ENCODE data around the gene RABGAP1L.

RABGAP1L gene

DNA sequence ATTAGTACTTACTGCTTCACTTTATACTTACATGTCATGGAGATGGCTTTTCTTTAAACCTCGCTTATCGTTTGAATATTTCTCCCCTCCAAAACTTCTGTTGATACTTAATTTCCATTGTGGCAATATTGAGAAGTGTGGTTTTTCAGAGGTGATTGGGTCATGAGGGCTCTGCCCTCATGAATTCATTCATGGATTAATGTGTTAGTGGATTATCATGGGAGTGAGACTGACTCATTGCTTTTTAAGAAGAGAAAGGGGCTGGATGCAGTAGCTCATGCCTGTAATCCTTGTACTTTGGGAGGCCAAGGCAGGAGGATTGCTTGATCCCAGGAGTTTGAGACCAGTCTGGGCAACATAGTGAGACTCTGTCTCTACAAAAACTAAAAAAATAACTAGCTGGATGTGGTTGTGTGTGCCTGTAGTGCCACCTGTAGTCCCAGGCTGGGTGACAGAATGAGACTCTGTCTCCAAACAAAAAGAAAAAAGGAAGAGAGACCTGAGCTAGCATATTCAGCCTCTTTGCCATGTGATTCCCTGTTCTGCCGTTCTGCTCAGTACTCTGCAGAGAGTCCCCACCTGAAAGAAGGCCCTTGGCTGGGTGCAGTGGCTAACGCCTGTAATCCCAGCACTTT lies 30.2 kb downstream of the RABGAP1L start:
- Histone ChIP-seq H3K4me3 (ENCODE audit: low read depth, low read length) (no peak overlapping the region), H2BK120ac (ENCODE audit: insufficient read depth, low read length, poor library complexity) (no peak overlapping the region), H2AK5ac (ENCODE audit: low read length) (no peak overlapping the region), H2BK5ac (ENCODE audit: low read depth, low read length, poor library complexity) (no peak overlapping the region), H4K8ac (ENCODE audit: low read depth, low read length) (no peak overlapping the region), H2BK12ac (ENCODE audit: low read length) (no peak overlapping the region), H3K9me3 (ENCODE audit: insufficient read depth, low read depth, low read length) (no peaks in the 10 kb centered on the region), H3K18ac (ENCODE audit: low read length) (no peak overlapping the region), H4K12ac (ENCODE audit: low read depth, low read length) (no peak overlapping the region), H3K4me1 (ENCODE audit: control insufficient read depth in 1 of 2, insufficient read depth in 2 of 2, low read length in 2 of 2) (peaks cover 3 to 4% of the 10 kb centered on the region in 2 experiments), H3K79me2 (ENCODE audit: control insufficient read depth, insufficient read depth, low read length, poor library complexity) (no peaks in the 10 kb centered on the region), H4K91ac (ENCODE audit: low read depth, low read length) (no peak overlapping the region), H3K23ac (ENCODE audit: low read length) (no peak overlapping the region), H3K36me3 (ENCODE audit: control insufficient read depth in 1 of 2, insufficient read depth in 2 of 2, low read length in 2 of 2) (no peaks in the 10 kb centered on the region), H3K14ac (ENCODE audit: low read length) (no peak overlapping the region), H3K4me2 (ENCODE audit: low read length) (no peak overlapping the region), H3K27ac (ENCODE audit: low read depth, low read length) (no peak overlapping the region), H3K9ac (ENCODE audit: low read length) (no peak overlapping the region), H2AFZ (ENCODE audit: insufficient read depth, low read length, poor library complexity) (no peak overlapping the region), H3K79me1 (ENCODE audit: low read length) (no peaks in the 10 kb centered on the region), H3K4ac (ENCODE audit: low read depth, low read length) (no peak overlapping the region), H3K27me3 (ENCODE audit: insufficient read depth, low read length) (no peaks in the 10 kb centered on the region)
- WGBS (ENCODE audit: extremely low coverage, insufficient coverage, insufficient read length): no CpG with 5 or more reads among the region's 4 CpGs
- no peak for DNase-seq

DNA sequence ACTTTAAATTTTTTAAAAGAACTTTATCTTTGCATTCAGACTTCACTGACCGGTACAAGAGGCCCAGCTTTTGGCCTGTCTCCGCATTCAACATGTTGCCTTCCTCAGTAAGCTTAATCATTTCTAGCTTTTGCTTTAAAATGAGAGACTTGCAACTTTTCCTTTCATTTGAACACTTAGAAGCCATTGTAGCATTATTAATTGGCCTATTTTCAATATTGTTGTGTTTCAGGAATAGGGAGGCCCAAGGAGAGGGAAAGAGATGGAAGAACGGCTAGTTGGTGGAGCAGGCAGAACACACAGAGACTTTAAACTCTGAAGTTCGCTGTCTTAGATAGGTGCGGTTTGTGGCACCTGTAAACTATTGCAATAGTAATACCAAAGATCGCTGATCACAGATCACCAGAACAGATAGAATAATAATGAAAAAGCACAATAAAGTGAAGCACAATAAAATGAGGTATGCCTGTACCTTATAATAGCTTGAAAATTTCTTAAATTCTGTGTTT lies 31.4 kb downstream of the RABGAP1L start:
- H2BK120ac ChIP-seq (ENCODE audit: insufficient read depth, low read length, poor library complexity): no peak overlapping the region
- DNase-seq: no peak
- no CpG with 5 or more reads among the region's 6 CpGs for WGBS (ENCODE audit: extremely low coverage, insufficient coverage, insufficient read length)
- no peaks in the 10 kb centered on the region for H3K9me3 ChIP-seq (ENCODE audit: insufficient read depth, low read depth, low read length)
- no peak overlapping the region for H3K18ac ChIP-seq (ENCODE audit: low read length)
- H3K4me3 ChIP-seq (ENCODE audit: low read depth, low read length): no peak overlapping the region
- no peak overlapping the region for H2AFZ ChIP-seq (ENCODE audit: insufficient read depth, low read length, poor library complexity)
- H3K79me2 ChIP-seq (ENCODE audit: control insufficient read depth, insufficient read depth, low read length, poor library complexity): no peaks in the 10 kb centered on the region
- H3K9ac ChIP-seq (ENCODE audit: low read length): no peak overlapping the region
- H4K8ac ChIP-seq (ENCODE audit: low read depth, low read length): no peak overlapping the region
- H3K36me3 ChIP-seq (ENCODE audit: control insufficient read depth in 1 of 2, insufficient read depth in 2 of 2, low read length in 2 of 2): no peaks in the 10 kb centered on the region
- H2AK5ac ChIP-seq (ENCODE audit: low read length): no peak overlapping the region
- no peak overlapping the region for H3K4ac ChIP-seq (ENCODE audit: low read depth, low read length)
- no peaks in the 10 kb centered on the region for H3K79me1 ChIP-seq (ENCODE audit: low read length)
- H3K4me1 ChIP-seq (ENCODE audit: control insufficient read depth in 1 of 2, insufficient read depth in 2 of 2, low read length in 2 of 2): peaks cover 3 to 4% of the 10 kb centered on the region in 2 experiments
- no peaks in the 10 kb centered on the region for H3K27me3 ChIP-seq (ENCODE audit: insufficient read depth, low read length)
- no peak overlapping the region for H3K4me2 ChIP-seq (ENCODE audit: low read length)
- H4K12ac ChIP-seq (ENCODE audit: low read depth, low read length): no peak overlapping the region
- H4K91ac ChIP-seq (ENCODE audit: low read depth, low read length): no peak overlapping the region
- H3K23ac ChIP-seq (ENCODE audit: low read length): no peak overlapping the region
- no peak overlapping the region for H3K27ac ChIP-seq (ENCODE audit: low read depth, low read length)
- H3K14ac ChIP-seq (ENCODE audit: low read length): no peak overlapping the region
- H2BK5ac ChIP-seq (ENCODE audit: low read depth, low read length, poor library complexity): no peak overlapping the region
- H2BK12ac ChIP-seq (ENCODE audit: low read length): no peak overlapping the region

DNA sequence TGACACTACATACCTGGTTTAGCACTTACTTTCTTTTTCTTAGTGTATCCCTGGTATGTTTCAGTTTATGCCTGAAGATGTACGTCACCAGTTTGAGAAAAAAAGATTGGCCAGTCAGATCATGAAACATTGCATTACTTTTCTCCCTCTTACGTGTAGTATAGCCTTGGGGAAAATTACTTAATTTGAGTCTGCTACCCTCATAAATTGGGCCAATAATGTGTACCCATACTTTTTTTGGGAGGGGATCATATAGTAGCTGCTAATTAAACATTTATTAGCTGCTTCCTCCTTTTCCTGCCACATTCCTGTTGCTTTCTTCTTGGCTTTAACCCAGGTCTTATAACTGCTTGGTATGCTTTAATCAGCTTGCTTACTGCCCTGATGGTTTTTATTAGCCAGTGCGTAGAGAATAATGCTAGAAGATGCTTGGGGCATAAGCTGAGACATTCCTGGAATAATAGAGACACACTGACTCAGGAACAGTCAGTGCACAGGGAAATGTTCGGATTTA lies 32.1 kb downstream of the RABGAP1L start:
- no peak overlapping the region for H2AFZ ChIP-seq (ENCODE audit: insufficient read depth, low read length, poor library complexity)
- no peaks in the 10 kb centered on the region for H3K79me2 ChIP-seq (ENCODE audit: control insufficient read depth, insufficient read depth, low read length, poor library complexity)
- no peak overlapping the region for H3K14ac ChIP-seq (ENCODE audit: low read length)
- H3K4me1 ChIP-seq (ENCODE audit: control insufficient read depth in 1 of 2, insufficient read depth in 2 of 2, low read length in 2 of 2): peaks cover 3 to 4% of the 10 kb centered on the region in 2 experiments
- H3K23ac ChIP-seq (ENCODE audit: low read length): no peak overlapping the region
- no peak overlapping the region for H4K8ac ChIP-seq (ENCODE audit: low read depth, low read length)
- no peak overlapping the region for H4K12ac ChIP-seq (ENCODE audit: low read depth, low read length)
- H3K4me2 ChIP-seq (ENCODE audit: low read length): no peak overlapping the region
- no CpG with 5 or more reads among the region's 4 CpGs for WGBS (ENCODE audit: extremely low coverage, insufficient coverage, insufficient read length)
- H3K9me3 ChIP-seq (ENCODE audit: insufficient read depth, low read depth, low read length): no peaks in the 10 kb centered on the region
- H3K9ac ChIP-seq (ENCODE audit: low read length): no peak overlapping the region
- no peaks in the 10 kb centered on the region for H3K79me1 ChIP-seq (ENCODE audit: low read length)
- no peak overlapping the region for H4K91ac ChIP-seq (ENCODE audit: low read depth, low read length)
- no peak overlapping the region for H2AK5ac ChIP-seq (ENCODE audit: low read length)
- peak; percentile 66 to 95 for DNase-seq
- H3K4ac ChIP-seq (ENCODE audit: low read depth, low read length): no peak overlapping the region
- no peak overlapping the region for H2BK120ac ChIP-seq (ENCODE audit: insufficient read depth, low read length, poor library complexity)
- H2BK12ac ChIP-seq (ENCODE audit: low read length): no peak overlapping the region
- H3K27me3 ChIP-seq (ENCODE audit: insufficient read depth, low read length): no peaks in the 10 kb centered on the region
- H3K27ac ChIP-seq (ENCODE audit: low read depth, low read length): no peak overlapping the region
- no peak overlapping the region for H2BK5ac ChIP-seq (ENCODE audit: low read depth, low read length, poor library complexity)
- no peak overlapping the region for H3K4me3 ChIP-seq (ENCODE audit: low read depth, low read length)
- no peak overlapping the region for H3K18ac ChIP-seq (ENCODE audit: low read length)
- no peaks in the 10 kb centered on the region for H3K36me3 ChIP-seq (ENCODE audit: control insufficient read depth in 1 of 2, insufficient read depth in 2 of 2, low read length in 2 of 2)

DNA sequence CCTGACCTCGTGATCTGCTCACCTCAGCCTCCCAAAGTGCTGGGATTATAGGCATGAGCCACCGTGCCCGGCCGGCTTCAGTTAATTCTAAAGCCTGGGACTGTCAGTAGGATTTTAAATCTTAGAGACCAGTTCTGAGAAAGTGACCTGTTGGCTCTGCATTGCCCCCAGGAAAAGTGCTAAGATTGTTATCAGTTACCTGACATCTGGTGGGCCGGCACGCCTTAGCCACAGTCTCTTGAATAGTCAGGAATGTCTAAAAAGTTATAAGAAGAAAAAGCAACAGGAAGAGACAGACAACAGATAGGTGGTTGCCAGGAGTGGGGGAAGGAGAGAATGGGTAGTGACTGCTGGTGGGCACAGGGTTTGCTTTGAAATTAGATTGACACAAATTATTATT lies 35.1 kb downstream of the RABGAP1L start:
- no peak overlapping the region for H2AK5ac ChIP-seq (ENCODE audit: low read length)
- WGBS (ENCODE audit: extremely low coverage, insufficient coverage, insufficient read length): no CpG with 5 or more reads among the region's 6 CpGs
- H2BK5ac ChIP-seq (ENCODE audit: low read depth, low read length, poor library complexity): no peak overlapping the region
- DNase-seq: peak; percentile 51 to 80
- H3K27me3 ChIP-seq (ENCODE audit: insufficient read depth, low read length): no peaks in the 10 kb centered on the region
- no peak overlapping the region for H3K9ac ChIP-seq (ENCODE audit: low read length)
- no peak overlapping the region for H3K23ac ChIP-seq (ENCODE audit: low read length)
- H3K36me3 ChIP-seq (ENCODE audit: control insufficient read depth in 1 of 2, insufficient read depth in 2 of 2, low read length in 2 of 2): no peaks in the 10 kb centered on the region
- H4K91ac ChIP-seq (ENCODE audit: low read depth, low read length): no peak overlapping the region
- H4K12ac ChIP-seq (ENCODE audit: low read depth, low read length): no peak overlapping the region
- H3K4ac ChIP-seq (ENCODE audit: low read depth, low read length): no peak overlapping the region
- no peak overlapping the region for H2BK12ac ChIP-seq (ENCODE audit: low read length)
- H3K27ac ChIP-seq (ENCODE audit: low read depth, low read length): no peak overlapping the region
- H3K79me2 ChIP-seq (ENCODE audit: control insufficient read depth, insufficient read depth, low read length, poor library complexity): no peaks in the 10 kb centered on the region
- no peak overlapping the region for H3K4me3 ChIP-seq (ENCODE audit: low read depth, low read length)
- no peak overlapping the region for H2BK120ac ChIP-seq (ENCODE audit: insufficient read depth, low read length, poor library complexity)
- H3K4me1 ChIP-seq (ENCODE audit: control insufficient read depth in 1 of 2, insufficient read depth in 2 of 2, low read length in 2 of 2): peaks cover 3 to 4% of the 10 kb centered on the region in 2 experiments
- H3K79me1 ChIP-seq (ENCODE audit: low read length): no peaks in the 10 kb centered on the region
- H3K9me3 ChIP-seq (ENCODE audit: insufficient read depth, low read depth, low read length): no peaks in the 10 kb centered on the region
- H2AFZ ChIP-seq (ENCODE audit: insufficient read depth, low read length, poor library complexity): no peak overlapping the region
- H3K14ac ChIP-seq (ENCODE audit: low read length): no peak overlapping the region
- H3K4me2 ChIP-seq (ENCODE audit: low read length): no peak overlapping the region
- H4K8ac ChIP-seq (ENCODE audit: low read depth, low read length): no peak overlapping the region
- no peak overlapping the region for H3K18ac ChIP-seq (ENCODE audit: low read length)

Measured in trophoblast cell (in vitro differentiated cells and primary cell).